HepG2 (cell line): ENCODE data around the gene SAPCD1. TPM values are rescaled to one million over a fixed set of nuclear protein-coding genes. Genes with fewer than 3 reads are reported as not detected.

Experiments
- ATAC-seq: fragments of 200-7000 bp; cut with Tn5 transposase; 3 replicates; pipeline ENCODE4 v1.9.1; 2020; ENCODE audit warnings: mild to moderate bottlenecking, moderate library complexity
- BruUV-seq: library from RNA; stranded (reverse); fragments of 400-500 nt; replicated peaks from 2 replicates; lab custom pipeline; 2021; lab: Mats Ljungman, UMichigan
- CTCF ChIA-PET: fragments of 300-600 bp; formaldehyde crosslinking; extraction: SDS; loops from one replicate; lab custom pipeline; 2021; ENCODE audit warnings: low total read pairs, inconsistent platforms, low intra/inter-chr PET ratio; lab: Yijun Ruan, JAX
- POLR2A ChIA-PET: fragments of 350-600 bp; sonication (Branson Sonifier 250); formaldehyde crosslinking; loops from one replicate; lab custom pipeline; 2020; ENCODE audit warnings: antibody characterized with exemption, inconsistent platforms; lab: Yijun Ruan, JAX
- DNase-seq: peaks from one replicate; pipeline ENCODE4 v3.0.0-alpha.2; 2015; ENCODE audit warnings: low spot score
- FAIRE-seq: peaks from 3 replicates; lab custom pipeline; 2011; peaks lifted over from hg19 to GRCh38; lab: Jason Lieb, UNC
- H2AFZ ChIP-seq: one replicate; pipeline ENCODE4 v1.6.1; 2011; ENCODE audit warnings: low read length, inconsistent platforms
- H3K27ac ChIP-seq: fragments of 300-600 bp; 3 replicates; pipeline ENCODE4 v1.8.0; 2011; ENCODE audit warnings: mixed run types, mild to moderate bottlenecking, mixed read lengths, low read length, inconsistent platforms; ENCODE audit not compliant: insufficient read depth; ENCODE audit errors: extremely low read length
- H3K27me3 ChIP-seq, 2 experiments: fragments of 200-600 bp in 1 of 2; 2 replicates in 1 of 2; 3 replicates in 1 of 2; pipeline versions ENCODE4 v1.6.0 to v1.8.0; 2011; ENCODE audit warnings: low read length in 2 of 2, mild to moderate bottlenecking in 2 of 2, moderate library complexity in 2 of 2, inconsistent platforms in 1 of 2; ENCODE audit not compliant: insufficient read depth in 2 of 2, control insufficient read depth in 1 of 2
- H3K36me3 ChIP-seq, 2 experiments: fragments of 200-600 bp in 1 of 2; replicated peaks in 1 of 2; 2 replicates in 1 of 2; 3 replicates in 1 of 2; pipeline versions ENCODE4 v1.5.1 to v1.8.0; 2011; ENCODE audit warnings: low read length in 2 of 2, inconsistent platforms in 1 of 2; ENCODE audit not compliant: insufficient read depth in 2 of 2, control insufficient read depth in 1 of 2
- H3K4me1 ChIP-seq: 2 replicates; pipeline ENCODE4 v1.5.1; 2012; ENCODE audit warnings: low read length, inconsistent platforms; ENCODE audit not compliant: insufficient read depth
- H3K4me2 ChIP-seq: 2 replicates; pipeline ENCODE4 v1.6.0; 2011; ENCODE audit warnings: low read depth, low read length, inconsistent platforms
- H3K4me3 ChIP-seq, 3 experiments: fragments of 200-600 bp in 1 of 3; sonication (generic), shearing (Covaris generic) in 1 of 3; replicated peaks in 1 of 3; 2 replicates each; pipeline ENCODE4 v1.5.1; 2011 to 2016; ENCODE audit warnings: low read length in 3 of 3, inconsistent platforms in 2 of 3, low read depth in 2 of 3, mild to moderate bottlenecking in 2 of 3, control low read depth in 1 of 3, mixed read lengths in 1 of 3; ENCODE audit not compliant: insufficient read depth in 1 of 3
- H3K79me2 ChIP-seq: one replicate; pipeline ENCODE4 v1.6.1; 2011; ENCODE audit warnings: low read length, inconsistent platforms; ENCODE audit not compliant: insufficient read depth
- H3K9ac ChIP-seq: 2 replicates; pipeline ENCODE4 v1.6.0; 2011; ENCODE audit warnings: mild to moderate bottlenecking, low read depth, low read length, inconsistent platforms; ENCODE audit not compliant: insufficient read depth
- H3K9me3 ChIP-seq: 2 replicates; pipeline ENCODE4 v1.5.1; 2012; ENCODE audit warnings: mild to moderate bottlenecking, low read length
- H4K20me1 ChIP-seq: 2 replicates; pipeline ENCODE4 v1.6.0; 2011; ENCODE audit warnings: inconsistent platforms, mild to moderate bottlenecking, low read length, moderate library complexity; ENCODE audit not compliant: insufficient read depth
- HMG20B ChIP-seq: conservative IDR thresholded peaks from 2 replicates; pipeline ENCODE4 v1.6.1; 2016; ENCODE audit warnings: missing genetic modification reagents, missing compliant biosample characterization
- HNRNPK ChIP-seq: fragments of 200-400 bp; formaldehyde crosslinking; IDR thresholded peaks from 2 replicates; pipeline ENCODE4 v1.6.1; 2018; ENCODE audit warnings: low read length, low read depth, moderate library complexity, mild to moderate bottlenecking; ENCODE audit not compliant: poor library complexity, severe bottlenecking
- ISL2 ChIP-seq: sonication (generic); formaldehyde crosslinking; IDR thresholded peaks from 2 replicates; pipeline ENCODE4 v1.5.0; 2020; ENCODE audit warnings: missing genetic modification reagents
- JUND ChIP-seq: sonication (generic); formaldehyde crosslinking; IDR thresholded peaks from 2 replicates; pipeline ENCODE4 v1.8.0; 2022; ENCODE audit warnings: mild to moderate bottlenecking, missing genetic modification reagents
- KLF11 ChIP-seq: IDR thresholded peaks from 2 replicates; pipeline ENCODE4 v1.6.1; 2016; ENCODE audit warnings: missing compliant biosample characterization
- MEIS2 ChIP-seq: sonication (generic); formaldehyde crosslinking; IDR thresholded peaks from 2 replicates; pipeline ENCODE4 v1.9.0; 2021; ENCODE audit warnings: mild to moderate bottlenecking, missing genetic modification reagents
- RBM22 ChIP-seq: fragments of 200-400 bp; formaldehyde crosslinking; optimal IDR thresholded peaks from 2 replicates; pipeline ENCODE3; 2017; ENCODE audit warnings: mild to moderate bottlenecking, low read length, moderate library complexity
- SIN3A ChIP-seq: IDR thresholded peaks from 2 replicates; pipeline ENCODE4 v1.6.1; 2011; ENCODE audit warnings: low read depth, mild to moderate bottlenecking, control low read depth, low read length, borderline replicate concordance
- ZNF232 ChIP-seq: sonication (generic); formaldehyde crosslinking; IDR thresholded peaks from 2 replicates; pipeline ENCODE4 v1.4.0; 2020; ENCODE audit warnings: missing genetic modification reagents, borderline replicate concordance
- ZNF598 ChIP-seq: sonication (generic); formaldehyde crosslinking; IDR thresholded peaks from 2 replicates; pipeline ENCODE4 v1.5.1; 2020; ENCODE audit warnings: mild to moderate bottlenecking, missing genetic modification reagents, borderline replicate concordance
- ZNF652 ChIP-seq: IDR thresholded peaks from 2 replicates; pipeline ENCODE4 v1.6.1; 2016; ENCODE audit warnings: low read depth, borderline replicate concordance
- WGBS: methylation state at CpG from one replicate; pipeline ENCODE4 v1.1.6; 2017; ENCODE audit warnings: low lambda C conversion rate; 5-methylcytosine and 5-hydroxymethylcytosine counted together
- in situ Hi-C: cut with HindIII; loops from 2 replicates; pipeline ENCODE4 v1.10.0; 2017; ENCODE audit warnings: low pct_unique_long_range_greater_than_20kb; ENCODE audit not compliant: extremely low pct_ligation_motif_present
- intact Hi-C: fragments of 100-400 bp; cut with micrococcal nuclease; formaldehyde crosslinking; loops from one replicate; pipeline ENCODE4 v1.10.0; 2022; ENCODE audit not compliant: unreplicated experiment
- polyA plus RNA-seq, 8 experiments: library from polyadenylated mRNA; depleted of rRNA in 3 of 8; stranded (reverse) in 7 of 8; unstranded in 1 of 8; fragments of >200 nt; fragmentation: Illumina TruSeq in 4 of 8; extraction: Trizol in 4 of 8; gene quantifications; 2 replicates each; pipeline versions ENCODE4 v1.2.1 to v1.2.3, GENCODE V29; 2011 to 2016; ENCODE audit warnings: low read depth in 4 of 8, missing spikeins in 1 of 8, mixed read lengths in 1 of 8; ENCODE audit not compliant: insufficient read depth in 1 of 8
- total RNA-seq, 5 experiments: library from RNA; depleted of rRNA; stranded (reverse); fragments of >200 nt; fragmentation: Illumina TruSeq; extraction: Trizol; gene quantifications; 2 replicates each; pipeline ENCODE4 v1.2.3, GENCODE V29; 2016; ENCODE audit warnings: low read depth in 1 of 5
- TF ChIP-seq, protein P1 (sequence below): sonication (generic); formaldehyde crosslinking; IDR thresholded peaks from 2 replicates; pipeline ENCODE4 v1.4.0; 2020; ENCODE audit warnings: missing genetic modification reagents
- TF ChIP-seq, protein P2 (sequence below): sonication (generic); formaldehyde crosslinking; IDR thresholded peaks from 2 replicates; pipeline ENCODE4 v1.5.0; 2020; ENCODE audit warnings: missing genetic modification reagents, mild to moderate bottlenecking, borderline replicate concordance
- TF ChIP-seq, protein P3 (sequence below): fragments of 450-650 bp; IDR thresholded peaks from 2 replicates; pipeline ENCODE4 v1.6.1; 2017; ENCODE audit warnings: mild to moderate bottlenecking
- TF ChIP-seq, protein P4 (sequence below): sonication (generic); formaldehyde crosslinking; IDR thresholded peaks from 2 replicates; pipeline ENCODE4 v1.4.0; 2020; ENCODE audit warnings: missing genetic modification reagents, borderline replicate concordance

Gene SAPCD1
- total and polyA plus RNA-seq, 2 of the 13 experiments (the other 11 are each of a cell fraction or from before 2014, with no cell fraction given), result 2.5 to 3.9 TPM

DNA sequence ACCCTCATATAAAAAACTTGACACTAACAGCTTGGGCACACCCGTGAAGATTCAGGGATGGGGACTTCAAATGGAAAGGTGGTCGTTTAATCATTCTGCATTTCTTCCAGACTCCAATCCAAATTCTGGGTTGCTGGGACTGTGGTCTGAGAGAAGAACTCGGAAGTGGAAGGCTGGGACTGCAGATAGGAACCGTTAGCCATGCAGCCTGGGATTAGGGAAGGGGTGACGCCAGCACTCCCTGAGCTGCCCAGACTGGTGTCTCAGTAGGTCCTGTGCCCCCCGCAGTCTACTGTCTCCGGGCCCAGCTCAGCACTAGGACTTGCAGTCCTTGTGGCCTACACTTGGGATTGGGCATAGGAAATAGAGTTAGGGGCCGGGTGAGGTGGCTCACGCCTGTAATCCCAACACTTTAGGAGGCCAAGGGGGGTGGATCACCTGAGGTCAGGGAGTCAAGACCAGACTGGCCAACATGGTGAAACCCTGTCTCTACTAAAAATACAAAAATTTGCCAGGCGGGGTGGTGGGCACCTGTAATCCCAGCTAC is 25.6 kb upstream of the SAPCD1 start (continued):
- TF ChIP-seq ZNF652, result no peak
- TF ChIP-seq, protein P1, sequence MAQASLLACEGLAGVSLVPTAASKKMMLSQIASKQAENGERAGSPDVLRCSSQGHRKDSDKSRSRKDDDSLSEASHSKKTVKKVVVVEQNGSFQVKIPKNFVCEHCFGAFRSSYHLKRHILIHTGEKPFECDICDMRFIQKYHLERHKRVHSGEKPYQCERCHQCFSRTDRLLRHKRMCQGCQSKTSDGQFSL (CRISPR knock-in tag), result peak; percentile 42; the same call in 1 of the 2 replicates
- TF ChIP-seq, protein P2, sequence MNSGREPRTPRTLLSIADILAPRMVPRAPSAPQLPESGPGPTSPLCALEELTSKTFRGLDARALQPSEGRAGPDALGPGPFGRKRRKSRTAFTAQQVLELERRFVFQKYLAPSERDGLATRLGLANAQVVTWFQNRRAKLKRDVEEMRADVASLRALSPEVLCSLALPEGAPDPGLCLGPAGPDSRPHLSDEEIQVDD (CRISPR knock-in tag), result no peak

DNA sequence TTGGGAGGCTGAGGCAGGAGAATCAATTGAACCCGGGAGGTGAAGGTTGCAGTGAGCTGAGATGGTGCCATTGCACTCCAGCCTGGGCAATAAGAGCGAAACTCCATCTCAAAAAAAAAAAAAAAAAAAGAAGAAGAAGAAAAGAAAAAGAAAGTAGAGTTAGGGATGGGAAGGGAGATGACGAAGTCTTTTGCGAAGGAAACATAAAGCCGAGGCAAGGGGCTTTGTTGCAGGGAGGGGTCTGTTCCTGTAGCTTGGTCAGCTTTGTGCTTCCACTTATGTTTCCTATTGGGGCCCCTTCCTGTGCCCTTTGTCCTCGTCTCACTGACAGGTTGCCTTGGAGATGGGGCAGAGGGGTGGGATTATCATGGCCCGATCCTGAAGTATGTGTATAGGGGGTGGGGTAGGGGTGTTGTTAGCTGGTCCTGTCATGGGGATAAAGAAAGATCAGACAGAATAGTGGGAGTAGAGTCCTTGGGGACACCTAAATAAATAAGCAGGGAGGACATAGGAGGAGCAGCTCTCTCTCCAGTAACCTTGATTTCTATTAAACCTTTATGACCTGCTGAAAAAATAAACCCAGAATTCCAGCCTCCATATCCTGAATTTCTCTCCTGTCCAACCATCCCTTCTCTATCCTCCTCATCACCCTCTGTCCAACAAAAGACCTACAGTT is 25.0 kb upstream of the SAPCD1 start:
- intact Hi-C loops, result loop anchor here (1.0 to 5.0 kb wide), 3 partner anchors 8 to 70 kb away; partner anchors contain the start of genes ABHD16A, DDAH2 and LSM2
- Histone ChIP-seq H3K4me2 (peak overlapping the region; percentile 98), H3K4me3 (peak overlapping the region; percentile 71 to 92 (median 92); a peak in 5 of 6 replicates), H3K36me3 (peaks cover 10 to 27% of the 10 kb centered on the region in 2 experiments), H3K9ac (peak overlapping the region; percentile 98), H4K20me1 (peaks cover 18% of the 10 kb centered on the region; the same call in 1 of the 2 replicates), H3K4me1 (peaks cover 65% of the 10 kb centered on the region), H3K79me2 (peaks cover 41% of the 10 kb centered on the region), H3K27me3 (no peaks in the 10 kb centered on the region; a peak in 1 of 5 replicates), H2AFZ (no peak overlapping the region), H3K9me3 (no peaks in the 10 kb centered on the region), H3K27ac (peak overlapping the region; percentile 99)
- ChIA-PET CTCF (no interaction called here), POLR2A (interaction anchor here (0.5 to 11.3 kb wide), 54 partner anchors 8 to 1234 kb away, joined by 3 to 279 read pairs (median 10); partner anchors contain the start of genes ABHD16A, APOM, BAG6 and C2)
- DNase-seq, result peak; percentile 99
- peak; percentile 94 for FAIRE-seq
- ATAC-seq, result peak; percentile 67
- WGBS, result 1% methylated on average over 7 of the region's 7 CpGs
- in situ Hi-C loops, result no loop called here
- BruUV-seq, result no TSS peak
- TF ChIP-seq ISL2 (CRISPR knock-in tag) (0 out of 2 replicates have a peak, but pooled peaks have one; percentile 19), RBM22 (peak; percentile 88), MEIS2 (peak; percentile 79), SIN3A (peak; percentile 79), ZNF598 (CRISPR knock-in tag) (peak; percentile 13; the same call in 1 of the 2 replicates), ZNF232 (CRISPR knock-in tag) (peak; percentile 88), HNRNPK (peak; percentile 91), HMG20B (CRISPR knock-in tag) (0 out of 2 replicates have a peak, but pooled peaks have one; percentile 49), JUND (CRISPR knock-in tag) (no peak), KLF11 (CRISPR knock-in tag) (no peak)
- TF ChIP-seq, protein P3, sequence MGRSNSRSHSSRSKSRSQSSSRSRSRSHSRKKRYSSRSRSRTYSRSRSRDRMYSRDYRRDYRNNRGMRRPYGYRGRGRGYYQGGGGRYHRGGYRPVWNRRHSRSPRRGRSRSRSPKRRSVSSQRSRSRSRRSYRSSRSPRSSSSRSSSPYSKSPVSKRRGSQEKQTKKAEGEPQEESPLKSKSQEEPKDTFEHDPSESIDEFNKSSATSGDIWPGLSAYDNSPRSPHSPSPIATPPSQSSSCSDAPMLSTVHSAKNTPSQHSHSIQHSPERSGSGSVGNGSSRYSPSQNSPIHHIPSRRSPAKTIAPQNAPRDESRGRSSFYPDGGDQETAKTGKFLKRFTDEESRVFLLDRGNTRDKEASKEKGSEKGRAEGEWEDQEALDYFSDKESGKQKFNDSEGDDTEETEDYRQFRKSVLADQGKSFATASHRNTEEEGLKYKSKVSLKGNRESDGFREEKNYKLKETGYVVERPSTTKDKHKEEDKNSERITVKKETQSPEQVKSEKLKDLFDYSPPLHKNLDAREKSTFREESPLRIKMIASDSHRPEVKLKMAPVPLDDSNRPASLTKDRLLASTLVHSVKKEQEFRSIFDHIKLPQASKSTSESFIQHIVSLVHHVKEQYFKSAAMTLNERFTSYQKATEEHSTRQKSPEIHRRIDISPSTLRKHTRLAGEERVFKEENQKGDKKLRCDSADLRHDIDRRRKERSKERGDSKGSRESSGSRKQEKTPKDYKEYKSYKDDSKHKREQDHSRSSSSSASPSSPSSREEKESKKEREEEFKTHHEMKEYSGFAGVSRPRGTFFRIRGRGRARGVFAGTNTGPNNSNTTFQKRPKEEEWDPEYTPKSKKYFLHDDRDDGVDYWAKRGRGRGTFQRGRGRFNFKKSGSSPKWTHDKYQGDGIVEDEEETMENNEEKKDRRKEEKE, result no peak
- TF ChIP-seq, protein P4, sequence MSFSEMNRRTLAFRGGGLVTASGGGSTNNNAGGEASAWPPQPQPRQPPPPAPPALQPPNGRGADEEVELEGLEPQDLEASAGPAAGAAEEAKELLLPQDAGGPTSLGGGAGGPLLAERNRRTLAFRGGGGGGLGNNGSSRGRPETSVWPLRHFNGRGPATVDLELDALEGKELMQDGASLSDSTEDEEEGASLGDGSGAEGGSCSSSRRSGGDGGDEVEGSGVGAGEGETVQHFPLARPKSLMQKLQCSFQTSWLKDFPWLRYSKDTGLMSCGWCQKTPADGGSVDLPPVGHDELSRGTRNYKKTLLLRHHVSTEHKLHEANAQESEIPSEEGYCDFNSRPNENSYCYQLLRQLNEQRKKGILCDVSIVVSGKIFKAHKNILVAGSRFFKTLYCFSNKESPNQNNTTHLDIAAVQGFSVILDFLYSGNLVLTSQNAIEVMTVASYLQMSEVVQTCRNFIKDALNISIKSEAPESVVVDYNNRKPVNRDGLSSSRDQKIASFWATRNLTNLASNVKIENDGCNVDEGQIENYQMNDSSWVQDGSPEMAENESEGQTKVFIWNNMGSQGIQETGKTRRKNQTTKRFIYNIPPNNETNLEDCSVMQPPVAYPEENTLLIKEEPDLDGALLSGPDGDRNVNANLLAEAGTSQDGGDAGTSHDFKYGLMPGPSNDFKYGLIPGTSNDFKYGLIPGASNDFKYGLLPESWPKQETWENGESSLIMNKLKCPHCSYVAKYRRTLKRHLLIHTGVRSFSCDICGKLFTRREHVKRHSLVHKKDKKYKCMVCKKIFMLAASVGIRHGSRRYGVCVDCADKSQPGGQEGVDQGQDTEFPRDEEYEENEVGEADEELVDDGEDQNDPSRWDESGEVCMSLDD (CRISPR knock-in tag), result peak; percentile 87
